Measurements from ENCODE around the gene SYT2. TPM values are rescaled to one million over a fixed set of nuclear protein-coding genes. Genes with fewer than 3 reads are reported as not detected.
A peak's percentile ranks its signal among the peaks of the same experiment; 100 is the strongest.
"Not testable (repeated sequence)": the region's sequence is repeated elsewhere in the genome, so short reads cannot be mapped to it uniquely, and the experiment has no call there.

Gene SYT2
- total RNA-seq, 1 experiment from 2014 or later: not detected

DNA sequence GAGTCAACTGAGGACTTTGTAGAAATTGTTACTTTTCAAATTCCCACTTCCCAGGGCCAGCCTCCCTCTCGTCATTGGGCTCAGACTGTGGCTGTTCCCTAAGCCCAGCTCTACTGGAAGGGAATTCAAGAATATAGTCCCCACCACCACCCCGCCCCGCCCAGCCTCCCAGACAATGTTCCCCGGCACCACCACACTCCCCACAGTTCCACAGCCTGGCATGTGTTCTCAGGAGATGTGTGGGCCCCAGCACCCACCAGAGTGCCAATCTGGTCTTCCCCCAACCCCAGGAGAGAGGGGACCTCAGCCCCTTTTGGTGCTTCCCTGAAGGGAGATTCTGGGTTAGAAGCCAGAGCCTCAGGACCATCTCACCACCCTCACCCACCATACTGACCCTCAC, 120.1 kb downstream of the SYT2 start:
- Histone ChIP-seq H3K36me3 (no peaks in the 10 kb centered on the region), H3K4me1 (replicated peaks) (peaks cover 93% of the 10 kb centered on the region), H3K27me3 (replicated peaks) (no peaks in the 10 kb centered on the region), H3K27ac (peak overlapping the region; percentile 98), H3K4me3 (no peak overlapping the region), H3K9me3 (replicated peaks) (no peaks in the 10 kb centered on the region)
- DNase-seq (ENCODE audit: low read depth in 1 of 2, low spot score in 2 of 2): no peak

DNA sequence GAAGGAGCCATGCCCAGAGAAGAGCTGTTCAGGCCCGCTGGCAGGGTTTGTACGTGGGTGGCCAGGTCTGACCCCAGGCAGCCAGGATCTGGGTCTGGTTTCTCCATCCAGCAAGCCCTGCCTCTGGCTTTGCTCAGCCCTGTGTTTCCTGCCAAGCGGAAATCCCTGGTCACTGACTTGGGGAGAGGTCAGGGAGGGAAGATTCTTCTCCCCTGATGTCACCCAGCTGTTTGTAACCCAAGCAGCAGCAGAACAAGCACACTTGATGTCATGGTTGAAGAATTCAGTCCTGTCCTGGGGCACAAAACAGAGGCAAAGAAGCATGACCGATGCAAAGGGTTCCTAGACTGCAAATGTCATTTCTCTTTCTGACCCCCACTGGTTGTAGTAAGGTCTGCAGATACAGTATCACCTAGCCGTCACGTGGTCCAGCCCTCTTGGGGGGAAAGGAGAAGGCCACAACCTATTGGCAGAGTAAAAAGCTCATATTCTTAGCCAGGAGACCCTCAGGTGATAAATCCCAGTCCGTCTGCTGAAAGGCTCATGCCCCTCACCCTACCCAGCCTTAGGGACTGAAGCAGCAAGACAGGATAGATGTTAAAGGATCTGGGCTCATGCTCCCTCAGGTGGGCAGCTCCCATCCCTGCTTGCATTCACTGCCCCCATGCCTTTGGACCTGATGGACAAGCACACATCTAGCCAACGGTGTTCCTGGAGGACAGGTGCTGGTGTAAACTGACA, 120.9 kb downstream of the SYT2 start:
- Histone ChIP-seq H3K4me3 (no peak overlapping the region), H3K36me3 (no peaks in the 10 kb centered on the region), H3K9me3 (replicated peaks) (no peaks in the 10 kb centered on the region), H3K4me1 (replicated peaks) (peaks cover 98% of the 10 kb centered on the region), H3K27ac (peak overlapping the region; percentile 98), H3K27me3 (replicated peaks) (no peaks in the 10 kb centered on the region)
- peak; percentile 99 for DNase-seq (ENCODE audit: low read depth in 1 of 2, low spot score in 2 of 2)

DNA sequence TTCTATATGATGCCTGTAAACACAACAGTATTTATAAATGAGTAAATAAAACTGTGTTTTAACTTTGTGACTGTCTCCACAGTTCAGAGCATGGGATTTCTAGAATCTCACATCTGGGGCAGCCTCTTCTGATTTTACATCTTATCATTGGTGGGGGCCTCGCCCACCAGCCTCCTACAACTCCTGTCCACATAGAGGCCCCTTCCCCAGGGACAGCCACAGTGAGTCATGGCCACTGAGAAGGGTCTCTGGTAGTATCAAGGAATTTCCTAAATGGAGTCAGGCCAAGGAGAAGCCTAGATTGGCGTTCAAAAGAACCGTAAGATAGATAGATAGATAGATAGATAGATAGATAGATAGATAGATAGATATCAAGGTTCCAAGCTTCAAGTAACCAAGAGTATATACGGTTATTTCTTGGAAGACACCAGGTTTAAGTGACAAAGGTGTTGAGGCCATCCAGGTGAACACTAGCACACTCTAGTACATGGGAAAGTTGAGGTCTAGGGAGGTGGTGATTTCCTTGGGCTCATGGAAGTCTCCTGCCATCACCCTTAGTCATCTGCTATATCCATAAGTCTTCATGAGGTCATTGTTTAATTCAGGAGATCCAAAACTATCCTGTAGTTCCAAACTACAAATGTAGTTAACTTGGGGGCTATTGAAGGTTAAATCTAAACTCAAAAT, 121.6 kb downstream of the SYT2 start:
- Histone ChIP-seq H3K27ac (peak overlapping the region; percentile 98), H3K36me3 (no peaks in the 10 kb centered on the region), H3K27me3 (replicated peaks) (no peaks in the 10 kb centered on the region), H3K9me3 (replicated peaks) (no peaks in the 10 kb centered on the region), H3K4me1 (replicated peaks) (peaks cover 94% of the 10 kb centered on the region), H3K4me3 (no peak overlapping the region)
- DNase-seq (ENCODE audit: low read depth in 1 of 2, low spot score in 2 of 2): no peak

DNA sequence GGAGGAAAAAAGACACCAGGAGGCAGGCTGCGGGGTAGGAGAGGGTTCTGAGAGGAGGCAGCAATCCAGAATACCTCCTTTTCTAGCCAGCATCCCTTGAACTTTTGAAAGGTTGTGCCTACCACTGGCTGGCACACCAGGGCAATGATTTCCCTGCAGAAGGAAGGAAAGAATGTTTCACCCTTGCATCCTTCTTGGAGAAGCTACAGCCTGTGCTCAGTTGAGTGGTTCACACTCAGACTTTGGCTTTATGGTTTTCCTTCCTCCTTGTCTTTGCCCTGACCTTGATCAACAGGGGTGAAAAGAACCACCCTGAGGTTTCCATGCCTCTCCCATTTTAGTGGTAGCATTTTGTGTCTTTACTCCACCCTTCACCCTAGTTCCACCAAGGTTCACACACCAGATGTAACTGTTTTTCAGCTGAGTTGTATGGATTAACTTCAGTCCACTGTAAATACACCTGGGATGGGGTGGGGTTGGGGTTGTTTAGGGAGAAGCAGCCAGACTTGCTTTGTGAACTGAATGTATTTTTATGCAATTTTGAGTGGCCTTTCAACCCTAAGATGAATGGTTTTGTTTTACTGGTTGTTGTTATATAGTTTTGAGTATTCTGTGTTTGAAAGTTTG, 122.3 kb downstream of the SYT2 start:
- no peak for DNase-seq (ENCODE audit: low read depth in 1 of 2, low spot score in 2 of 2)

DNA sequence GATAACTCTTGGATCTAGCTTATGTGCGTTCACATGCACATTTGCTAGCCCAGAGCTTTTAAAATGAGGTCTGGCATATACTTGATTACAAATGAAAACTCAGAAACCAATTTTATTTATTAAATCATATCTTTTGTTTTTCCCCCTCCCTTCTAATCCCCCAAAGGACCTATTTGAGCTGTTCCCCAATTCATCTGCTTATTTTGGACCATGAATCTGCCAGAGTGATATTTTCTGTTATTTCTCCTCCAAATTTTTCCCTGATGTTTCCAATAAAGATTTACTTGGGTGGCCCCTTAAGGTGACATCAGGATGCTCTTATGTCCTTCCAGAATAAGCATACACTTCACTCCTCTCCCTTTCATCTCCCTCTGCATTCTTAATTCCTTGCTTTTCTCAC, 123.4 kb downstream of the SYT2 start:
- Histone ChIP-seq H3K27ac (peak overlapping the region; percentile 98), H3K27me3 (replicated peaks) (no peaks in the 10 kb centered on the region), H3K9me3 (replicated peaks) (no peaks in the 10 kb centered on the region), H3K4me3 (no peak overlapping the region), H3K4me1 (replicated peaks) (peaks cover 78% of the 10 kb centered on the region), H3K36me3 (peaks cover 5% of the 10 kb centered on the region; the same call in 1 of the 2 replicates)
- DNase-seq (ENCODE audit: low read depth in 1 of 2, low spot score in 2 of 2): peak in 1 of 2 experiments; percentile 42

More for the DNA sequence above, 122.3 kb downstream of the SYT2 start:
- H3K27me3 ChIP-seq (replicated peaks): no peaks in the 10 kb centered on the region
- H3K9me3 ChIP-seq (replicated peaks): no peaks in the 10 kb centered on the region
- no peak overlapping the region for H3K4me3 ChIP-seq
- 0 out of 2 replicates have a peak, but pooled peaks cover 4% of the 10 kb centered on the region for H3K36me3 ChIP-seq
- H3K27ac ChIP-seq: peak overlapping the region; percentile 98
- H3K4me1 ChIP-seq (replicated peaks): peaks cover 88% of the 10 kb centered on the region

DNA sequence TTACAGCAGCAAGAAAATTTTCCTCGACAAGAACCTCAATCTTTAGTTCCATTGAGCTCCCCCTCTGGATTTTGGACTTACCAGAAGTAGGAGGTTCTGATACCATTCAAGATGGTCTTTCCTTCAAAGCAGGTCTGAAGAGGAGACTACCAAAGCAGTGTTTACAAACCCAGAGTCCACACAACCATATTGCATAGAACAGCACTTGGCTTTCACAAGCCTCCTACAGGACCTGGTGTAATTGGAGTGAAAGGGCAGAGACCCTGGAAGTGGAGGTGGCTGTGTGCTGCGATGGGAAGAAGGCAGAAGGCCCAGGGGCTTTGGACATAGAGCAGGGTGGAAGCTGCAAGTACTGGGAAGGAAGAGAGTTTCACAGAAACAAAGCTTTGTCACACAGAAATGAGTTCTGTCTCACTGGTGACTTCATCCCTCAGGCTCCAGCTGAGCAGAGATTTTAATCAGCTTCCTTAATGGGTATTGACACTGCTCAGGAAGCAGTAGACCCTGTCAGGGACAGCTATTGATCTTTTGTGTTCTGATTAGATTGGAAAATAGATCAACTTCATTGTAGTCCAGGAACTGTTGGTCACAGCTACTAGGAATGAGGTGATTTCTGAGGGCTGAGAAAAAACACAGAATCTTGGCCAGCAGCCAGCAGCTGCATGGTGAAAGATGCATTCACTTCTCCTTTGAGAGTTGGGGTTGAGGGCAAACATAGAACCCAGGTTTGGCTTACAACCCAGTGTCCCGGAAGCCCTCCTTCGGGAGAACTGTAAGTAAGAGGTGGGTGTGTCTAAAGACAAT, 124.0 kb downstream of the SYT2 start:
- Histone ChIP-seq H3K27me3 (replicated peaks) (no peaks in the 10 kb centered on the region), H3K9me3 (replicated peaks) (no peaks in the 10 kb centered on the region), H3K36me3 (peaks cover 12% of the 10 kb centered on the region), H3K4me1 (replicated peaks) (peaks cover 72% of the 10 kb centered on the region), H3K27ac (peak overlapping the region; percentile 98), H3K4me3 (no peak overlapping the region)
- DNase-seq (ENCODE audit: low read depth in 1 of 2, low spot score in 2 of 2): peak in 1 of 2 experiments; percentile 62

DNA sequence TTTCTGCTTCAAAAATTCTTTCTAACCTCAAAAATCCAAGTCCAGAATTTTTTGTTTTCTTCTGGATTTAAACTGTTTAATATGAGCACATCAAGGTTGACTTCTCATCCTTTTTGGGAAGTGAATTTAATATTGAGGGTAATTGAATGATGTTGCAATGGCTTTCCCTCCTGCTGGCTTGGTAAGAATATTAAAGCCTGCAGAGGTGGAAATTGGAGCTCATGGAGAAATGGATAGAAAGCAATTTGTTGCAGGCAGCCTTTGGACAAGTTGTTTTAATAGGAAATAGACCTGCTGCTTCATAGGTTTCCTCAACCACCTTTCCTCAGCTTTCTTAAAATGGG, 124.7 kb downstream of the SYT2 start:
- H3K27me3 ChIP-seq (replicated peaks): no peaks in the 10 kb centered on the region
- DNase-seq (ENCODE audit: low read depth in 1 of 2, low spot score in 2 of 2): no peak
- peaks cover 18% of the 10 kb centered on the region for H3K36me3 ChIP-seq
- H3K4me1 ChIP-seq (replicated peaks): peaks cover 69% of the 10 kb centered on the region
- H3K27ac ChIP-seq: no peak overlapping the region
- H3K4me3 ChIP-seq: no peak overlapping the region
- no peaks in the 10 kb centered on the region for H3K9me3 ChIP-seq (replicated peaks)

DNA sequence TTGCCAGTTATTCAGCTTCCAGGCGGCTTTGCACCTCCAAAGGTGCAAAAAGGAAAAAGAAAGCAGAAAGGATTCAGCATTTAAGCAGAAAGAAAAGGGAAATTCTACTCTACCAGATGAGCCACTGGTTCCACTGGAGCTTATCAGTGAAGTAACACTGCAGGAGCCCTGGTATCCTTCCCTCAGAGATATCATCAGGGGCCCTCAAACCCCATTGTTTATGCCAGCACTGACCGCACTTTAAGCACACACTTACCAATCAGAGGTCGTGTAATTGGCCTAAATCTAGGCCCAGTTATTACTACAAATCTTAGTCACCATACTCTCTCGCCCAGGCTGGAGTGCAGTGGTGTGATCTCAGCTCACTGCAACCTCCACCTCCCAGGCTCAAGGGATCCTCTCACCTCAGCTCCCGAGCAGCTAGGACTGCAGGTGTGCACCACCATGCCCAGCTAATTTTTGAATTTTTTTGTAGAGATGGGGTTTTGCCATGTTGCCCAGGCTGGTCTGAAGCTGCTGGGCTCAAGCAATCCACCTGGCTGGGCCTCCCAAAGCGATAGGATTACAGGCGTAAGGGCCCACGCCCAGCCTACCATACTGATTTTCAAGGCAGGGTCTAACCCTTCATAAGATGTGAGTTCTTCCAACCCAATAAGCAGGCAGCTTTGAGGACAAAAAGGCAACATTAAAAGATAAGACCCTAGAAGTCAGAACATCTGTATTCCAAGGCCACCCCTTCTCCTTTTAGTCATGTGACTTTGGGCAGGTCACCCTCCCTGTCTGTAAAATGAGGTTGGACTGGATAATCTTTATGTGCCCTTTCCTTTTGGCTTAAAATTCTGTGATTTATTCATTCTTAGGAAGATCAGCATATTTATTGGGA, 125.3 kb downstream of the SYT2 start:
- DNase-seq (ENCODE audit: low read depth in 1 of 2, low spot score in 2 of 2): no peak
- Histone ChIP-seq H3K36me3 (peaks cover 24% of the 10 kb centered on the region), H3K9me3 (replicated peaks) (no peaks in the 10 kb centered on the region), H3K4me3 (no peak overlapping the region), H3K4me1 (replicated peaks) (peaks cover 69% of the 10 kb centered on the region), H3K27me3 (replicated peaks) (no peaks in the 10 kb centered on the region), H3K27ac (no peak overlapping the region)

DNA sequence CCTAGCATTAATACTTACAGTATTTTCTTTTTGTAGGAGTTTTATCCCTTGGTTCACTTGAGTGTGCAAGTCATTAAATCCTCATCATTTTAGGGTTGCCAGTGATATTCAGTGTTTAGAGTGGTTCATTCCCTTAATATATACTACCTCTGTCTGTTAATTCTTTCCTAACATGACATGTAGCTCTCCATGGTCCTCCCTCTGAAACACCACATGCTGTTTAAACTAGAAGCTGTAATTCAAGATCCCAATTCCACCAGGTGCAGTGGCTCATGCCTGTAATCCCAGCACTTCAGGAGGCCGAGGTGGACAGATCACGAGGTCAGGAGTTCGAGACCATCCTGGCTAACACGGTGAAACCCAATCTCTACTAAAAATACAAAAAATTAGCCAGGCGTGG, 127.9 kb downstream of the SYT2 start:
- DNase-seq (ENCODE audit: low read depth in 1 of 2, low spot score in 2 of 2); H3K4me3 ChIP-seq; H3K9me3 ChIP-seq (replicated peaks); H3K27ac ChIP-seq; H3K27me3 ChIP-seq (replicated peaks): not testable (repeated sequence)
- Histone ChIP-seq H3K4me1 (replicated peaks) (peaks cover 69% of the 10 kb centered on the region), H3K36me3 (peaks cover 30% of the 10 kb centered on the region)

DNA sequence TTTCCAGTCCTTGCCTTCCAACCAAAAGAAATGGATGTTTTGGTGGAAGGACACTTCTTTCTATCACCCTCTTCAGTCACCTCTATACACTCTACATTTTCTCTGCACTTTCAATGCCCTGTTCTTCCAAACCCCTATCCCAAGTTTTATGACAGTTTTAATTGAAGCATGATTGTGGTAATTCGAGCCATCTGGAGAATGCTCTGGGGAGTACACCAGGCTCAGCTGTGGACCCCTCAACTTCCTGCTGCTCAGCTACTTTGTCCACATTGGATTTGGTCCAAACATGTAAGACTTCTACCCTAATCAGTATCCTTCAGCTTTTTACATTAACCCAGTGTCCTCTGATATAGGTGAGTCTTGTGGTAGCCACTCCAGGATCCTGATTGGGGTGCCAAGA, 129.6 kb downstream of the SYT2 start:
- no peak for DNase-seq (ENCODE audit: low read depth in 1 of 2, low spot score in 2 of 2)
- peaks cover 30% of the 10 kb centered on the region for H3K36me3 ChIP-seq
- H3K9me3 ChIP-seq (replicated peaks): peaks cover 2% of the 10 kb centered on the region; the same call in 1 of the 2 replicates
- H3K4me1 ChIP-seq (replicated peaks): peaks cover 69% of the 10 kb centered on the region
- H3K27me3 ChIP-seq (replicated peaks): no peaks in the 10 kb centered on the region
- peak overlapping the region; percentile 70 for H3K27ac ChIP-seq
- no peak overlapping the region for H3K4me3 ChIP-seq

DNA sequence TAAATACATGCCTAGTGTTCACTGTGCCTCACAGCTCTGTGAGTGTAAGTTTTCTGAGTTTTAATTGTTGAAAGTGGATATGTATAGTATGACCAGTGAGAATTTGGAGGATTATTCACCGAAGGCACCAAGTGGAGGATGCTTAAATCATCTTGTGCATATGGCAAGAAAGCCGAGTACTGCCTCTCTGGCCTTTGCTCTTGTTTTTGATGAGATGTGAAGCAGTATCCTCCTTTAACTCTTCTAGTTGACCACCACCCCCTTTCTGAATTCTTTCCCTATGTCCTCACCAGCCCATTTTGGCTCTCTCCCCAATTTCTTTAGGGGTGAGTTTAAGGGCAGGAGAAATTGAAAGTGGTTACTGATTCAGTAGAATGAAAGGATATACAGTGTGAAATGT, 130.4 kb downstream of the SYT2 start:
- DNase-seq (ENCODE audit: low read depth in 1 of 2, low spot score in 2 of 2): peak in 1 of 2 experiments; percentile 80
- H3K4me3 ChIP-seq: no peak overlapping the region
- no peaks in the 10 kb centered on the region for H3K27me3 ChIP-seq (replicated peaks)
- H3K36me3 ChIP-seq: peaks cover 30% of the 10 kb centered on the region
- peaks cover 64% of the 10 kb centered on the region for H3K4me1 ChIP-seq (replicated peaks)
- peak overlapping the region; percentile 70 for H3K27ac ChIP-seq
- peaks cover 2% of the 10 kb centered on the region; the same call in 1 of the 2 replicates for H3K9me3 ChIP-seq (replicated peaks)

DNA sequence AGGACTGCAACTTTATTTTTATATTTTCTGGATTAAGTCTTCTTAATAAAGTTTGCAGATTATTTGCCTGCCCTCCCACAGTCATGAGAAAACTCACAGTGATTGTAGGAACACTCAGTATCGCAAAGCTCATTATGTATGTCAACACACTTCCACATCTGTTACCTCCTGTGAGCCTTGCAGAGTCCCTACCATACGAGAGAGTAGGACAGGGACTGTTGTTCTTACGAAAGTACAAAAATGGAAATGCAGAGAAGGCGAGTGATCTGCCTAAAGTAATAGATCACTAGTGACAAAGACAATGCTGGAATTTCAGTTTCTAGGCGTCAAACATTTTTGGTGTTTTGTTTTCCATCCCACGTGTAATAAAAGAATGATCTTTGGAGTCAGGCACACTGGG, 131.7 kb downstream of the SYT2 start:
- H3K27ac ChIP-seq: peak overlapping the region; percentile 70
- H3K9me3 ChIP-seq (replicated peaks): peaks cover 2% of the 10 kb centered on the region; the same call in 1 of the 2 replicates
- H3K27me3 ChIP-seq (replicated peaks): no peaks in the 10 kb centered on the region
- H3K4me3 ChIP-seq: no peak overlapping the region
- peaks cover 30% of the 10 kb centered on the region for H3K36me3 ChIP-seq
- DNase-seq (ENCODE audit: low read depth in 1 of 2, low spot score in 2 of 2): no peak
- peaks cover 62% of the 10 kb centered on the region for H3K4me1 ChIP-seq (replicated peaks)
